Kidney tubule cell (primary cell): ENCODE data around the gene PSMD3.
"Not testable (repeated sequence)": the region's sequence is repeated elsewhere in the genome, so short reads cannot be mapped to it uniquely, and the experiment has no call there.

ENCODE experiments used
- DNase-seq: peaks from one replicate; pipeline ENCODE4 v3.0.0-alpha.2; 2018; ENCODE audit warnings: low spot score

Gene PSMD3

GRCh38 chr17:39997543-39997942, 16.9 kb downstream of the PSMD3 start:
- no peak for DNase-seq

- DNase-seq = peak; percentile 16
Measured at GRCh38 chr17:39999067-39999466, 18.5 kb downstream of the PSMD3 start.

- DNase-seq = no peak
Measured at GRCh38 chr17:40000161-40000560, 19.6 kb downstream of the PSMD3 start.

GRCh38 chr17:40001335-40001734, 20.7 kb downstream of the PSMD3 start:
- DNase-seq = not testable (repeated sequence)

GRCh38 chr17:40004072-40004471, 23.5 kb downstream of the PSMD3 start:
- DNase-seq = no peak

- no peak for DNase-seq
Measured at GRCh38 chr17:40004712-40005111, 24.1 kb downstream of the PSMD3 start.

- DNase-seq = no peak
Measured at GRCh38 chr17:40005520-40005919, 24.9 kb downstream of the PSMD3 start.

GRCh38 chr17:40010946-40011500, 30.4 kb downstream of the PSMD3 start:
- DNase-seq = not testable (repeated sequence)

- not testable (repeated sequence) for DNase-seq
Measured at GRCh38 chr17:40012017-40012647, 31.5 kb downstream of the PSMD3 start.

- DNase-seq = no peak
Measured at GRCh38 chr17:40014375-40014980, 33.9 kb downstream of the PSMD3 start.

- DNase-seq = no peak
Measured at GRCh38 chr17:40015005-40015997, 34.7 kb downstream of the PSMD3 start, which contains the start of gene CSF3. Gene CSF3 (plus strand): TSS chr17:40015440. CDS start chr17:40015475, 35 bp downstream.

- DNase-seq = no peak
Measured at GRCh38 chr17:40015998-40016985, 35.7 kb downstream of the PSMD3 start.

- no peak for DNase-seq
Measured at GRCh38 chr17:40017422-40018080, 36.9 kb downstream of the PSMD3 start.

- no peak for DNase-seq
Measured at GRCh38 chr17:40018211-40019121, 37.9 kb downstream of the PSMD3 start.

- DNase-seq = no peak
Measured at GRCh38 chr17:40019140-40019991, 38.8 kb downstream of the PSMD3 start.

GRCh38 chr17:40020146-40020545, 39.5 kb downstream of the PSMD3 start:
- DNase-seq = no peak

GRCh38 chr17:40021451-40021971, 40.9 kb downstream of the PSMD3 start:
- DNase-seq = peak; percentile 87

- no peak for DNase-seq
Measured at GRCh38 chr17:40022497-40022896, 41.9 kb downstream of the PSMD3 start.
